ENCODE data around the gene DCTPP1. TPM values are rescaled to one million over a fixed set of nuclear protein-coding genes. Genes with fewer than 3 reads are reported as not detected.

Gene DCTPP1
- total and polyA plus RNA-seq, 2 of the 13 experiments (the other 11 are each of a cell fraction or from before 2014, with no cell fraction given) = 54.8 to 74.4 TPM

- no peak for TF ChIP-seq HNRNPK (IDR thresholded peaks at IDR 0.05; ENCODE audit: low read depth, low read length, poor library complexity, severe bottlenecking)
- no peak for TF ChIP-seq ZNF501 (CRISPR knock-in tag; IDR thresholded peaks at IDR 0.05)
- TF ChIP-seq CHD2 (IDR thresholded peaks at IDR 0.05; ENCODE audit: low read depth, low read length) = 0 out of 2 replicates have a peak, but pooled peaks have one; percentile 20
- no peak for TF ChIP-seq ZNF407 (CRISPR knock-in tag; IDR thresholded peaks at IDR 0.05; ENCODE audit: not compliant biosample characterization)
- TF ChIP-seq PLSCR1 (CRISPR knock-in tag; IDR thresholded peaks at IDR 0.05; ENCODE audit: borderline replicate concordance) = no peak
- TF ChIP-seq ZNF275 (CRISPR knock-in tag; IDR thresholded peaks at IDR 0.05; ENCODE audit: borderline replicate concordance) = 0 out of 2 replicates have a peak, but pooled peaks have one; percentile 4
- 0 out of 2 replicates have a peak, but pooled peaks have one; percentile 35 for TF ChIP-seq SAFB2 (CRISPR knock-in tag; IDR thresholded peaks at IDR 0.05; ENCODE audit: borderline replicate concordance, low read depth)
- TF ChIP-seq ZFP36L2 (CRISPR knock-in tag; IDR thresholded peaks at IDR 0.05) = no peak
- 0 out of 2 replicates have a peak, but pooled peaks have one; percentile 37 for TF ChIP-seq ZNF550 (CRISPR knock-in tag; IDR thresholded peaks at IDR 0.05; ENCODE audit: borderline replicate concordance)
- 0 out of 2 replicates have a peak, but pooled peaks have one; percentile 42 for TF ChIP-seq ZNF138 (CRISPR knock-in tag; IDR thresholded peaks at IDR 0.05; ENCODE audit: low read depth)
- TF ChIP-seq MTA3 (CRISPR knock-in tag; IDR thresholded peaks at IDR 0.05) = no peak
- 0 out of 2 replicates have a peak, but pooled peaks have one; percentile 3 for TF ChIP-seq KDM5B (CRISPR knock-in tag; IDR thresholded peaks at IDR 0.05; ENCODE audit: borderline replicate concordance)
- no peak for TF ChIP-seq HNF4A (CRISPR knock-in tag; IDR thresholded peaks at IDR 0.05)
- TF ChIP-seq EED (CRISPR knock-in tag; IDR thresholded peaks at IDR 0.05) = 0 out of 2 replicates have a peak, but pooled peaks have one; percentile 54
- TF ChIP-seq MED8 (CRISPR knock-in tag; IDR thresholded peaks at IDR 0.05; ENCODE audit: insufficient replicate concordance) = no peak
- TF ChIP-seq GPBP1L1 (CRISPR knock-in tag; IDR thresholded peaks at IDR 0.05) = no peak
- TF ChIP-seq SMYD3 (CRISPR knock-in tag; IDR thresholded peaks at IDR 0.05) = no peak
Measured at GRCh38 chr16:30379158-30379783, 50.6 kb downstream of the DCTPP1 start (continued).

All from HepG2 (cell line).